WTC11 (cell line): ENCODE results near the gene GALNT17. TPM values are rescaled to one million over a fixed set of nuclear protein-coding genes. Genes with fewer than 3 reads are reported as not detected.

ENCODE experiments used
- ATAC-seq: fragments of 200-7000 bp; cut with Tn5 transposase; 2 replicates; pipeline ENCODE4 v1.10.0; 2021; ENCODE audit warnings: mild to moderate bottlenecking, moderate library complexity
- CTCF ChIA-PET: fragments of 300-600 bp; sonication (Branson Sonifier 250); formaldehyde crosslinking; loops from one replicate; lab custom pipeline; 2021; ENCODE audit warnings: antibody characterized with exemption; lab: Charles Lee
- POLR2A ChIA-PET: fragments of 350-600 bp; sonication (Branson Sonifier 250); formaldehyde crosslinking; loops from one replicate; lab custom pipeline; 2021; ENCODE audit warnings: antibody characterized with exemption; lab: Charles Lee
- DNase-seq: peaks from one replicate; pipeline ENCODE4 v3.0.0; 2021; ENCODE audit warnings: low spot score
- H3K27ac Mint-ChIP-seq: 2 replicates; pipeline ENCODE4 v1.8.0; 2021; ENCODE audit warnings: mixed read lengths
- H3K27me3 Mint-ChIP-seq: 2 replicates; pipeline ENCODE4 v1.8.0; 2021; ENCODE audit warnings: low read depth, mild to moderate bottlenecking, moderate library complexity, mixed read lengths
- H3K36me3 Mint-ChIP-seq: 2 replicates; pipeline ENCODE4 v1.8.0; 2021; ENCODE audit warnings: mixed read lengths
- H3K4me1 Mint-ChIP-seq: 2 replicates; pipeline ENCODE4 v1.8.0; 2022; ENCODE audit warnings: mixed read lengths
- H3K4me3 Mint-ChIP-seq: 2 replicates; pipeline ENCODE4 v1.8.0; 2021; ENCODE audit warnings: mild to moderate bottlenecking, moderate library complexity, mixed read lengths
- H3K9me3 Mint-ChIP-seq: 2 replicates; pipeline ENCODE4 v1.8.0; 2021; ENCODE audit warnings: mixed read lengths
- ATF2 ChIP-seq: sonication (generic); formaldehyde crosslinking; IDR thresholded peaks from 2 replicates; pipeline ENCODE4 v1.8.1; 2022; ENCODE audit warnings: low read depth, missing genetic modification reagents, borderline replicate concordance
- CREB1 ChIP-seq: sonication (generic); formaldehyde crosslinking; IDR thresholded peaks from 2 replicates; pipeline ENCODE4 v1.8.0; 2023; ENCODE audit warnings: mild to moderate bottlenecking, missing genetic modification reagents
- CTCF ChIP-seq: fragments of 200-600 bp; IDR thresholded peaks from 2 replicates; pipeline ENCODE4 v1.8.0; 2022; ENCODE audit warnings: antibody characterized with exemption
- FOXJ3 ChIP-seq: sonication (generic); formaldehyde crosslinking; IDR thresholded peaks from 2 replicates; pipeline ENCODE4 v1.9.0; 2021; ENCODE audit warnings: missing genetic modification reagents, mild to moderate bottlenecking, borderline replicate concordance
- GABPB1 ChIP-seq: sonication (generic); formaldehyde crosslinking; IDR thresholded peaks from 2 replicates; pipeline ENCODE4 v1.8.1; 2023; ENCODE audit warnings: mild to moderate bottlenecking, missing genetic modification reagents
- HMGA2 ChIP-seq: fragments of 250-450 bp; sonication (Bioruptor Pico); IDR thresholded peaks from 2 replicates; pipeline ENCODE4 v1.4.0; 2021; ENCODE audit warnings: mild to moderate bottlenecking, moderate library complexity
- HMGXB4 ChIP-seq: sonication (generic); formaldehyde crosslinking; IDR thresholded peaks from 2 replicates; pipeline ENCODE4 v1.8.1; 2023; ENCODE audit warnings: mild to moderate bottlenecking, moderate library complexity, missing genetic modification reagents
- KAT7 ChIP-seq: sonication (generic); formaldehyde crosslinking; IDR thresholded peaks from 2 replicates; pipeline ENCODE4 v1.8.1; 2023; ENCODE audit warnings: missing genetic modification reagents, mild to moderate bottlenecking, borderline replicate concordance
- MYBL2 ChIP-seq: sonication (generic); formaldehyde crosslinking; IDR thresholded peaks from 2 replicates; pipeline ENCODE4 v1.8.1; 2023; ENCODE audit warnings: mild to moderate bottlenecking, moderate library complexity, missing genetic modification reagents
- NFE2L1 ChIP-seq: sonication (generic); formaldehyde crosslinking; IDR thresholded peaks from 2 replicates; pipeline ENCODE4 v1.8.1; 2023; ENCODE audit warnings: missing genetic modification reagents
- PRDM15 ChIP-seq: sonication (generic); formaldehyde crosslinking; IDR thresholded peaks from 2 replicates; pipeline ENCODE4 v1.8.0; 2022; ENCODE audit warnings: missing genetic modification reagents
- RORB ChIP-seq: fragments of 250-450 bp; sonication (Bioruptor Pico); IDR thresholded peaks from 2 replicates; pipeline ENCODE4 v1.9.0; 2021; ENCODE audit warnings: mild to moderate bottlenecking
- SMAD4 ChIP-seq: sonication (generic); formaldehyde crosslinking; IDR thresholded peaks from 2 replicates; pipeline ENCODE4 v1.8.0; 2022; ENCODE audit warnings: mild to moderate bottlenecking, missing genetic modification reagents
- SP1 ChIP-seq: sonication (generic); formaldehyde crosslinking; conservative IDR thresholded peaks from 2 replicates; pipeline ENCODE4 v1.8.1; 2022; ENCODE audit warnings: missing genetic modification reagents
- TCF7 ChIP-seq: sonication (generic); formaldehyde crosslinking; IDR thresholded peaks from 2 replicates; pipeline ENCODE4 v1.8.0; 2022; ENCODE audit warnings: mild to moderate bottlenecking, low read depth, missing genetic modification reagents, moderate library complexity
- TP53 ChIP-seq: sonication (generic); formaldehyde crosslinking; IDR thresholded peaks from 2 replicates; pipeline ENCODE4 v1.8.1; 2023; ENCODE audit warnings: mild to moderate bottlenecking, missing genetic modification reagents
- USF2 ChIP-seq: sonication (generic); formaldehyde crosslinking; IDR thresholded peaks from 2 replicates; pipeline ENCODE4 v1.8.1; 2023; ENCODE audit warnings: mild to moderate bottlenecking, missing genetic modification reagents, moderate library complexity
- ZBTB21 ChIP-seq: sonication (generic); formaldehyde crosslinking; IDR thresholded peaks from 2 replicates; pipeline ENCODE4 v1.8.1; 2023; ENCODE audit warnings: mild to moderate bottlenecking, missing genetic modification reagents, borderline replicate concordance
- ZMAT4 ChIP-seq: fragments of 250-450 bp; sonication (Bioruptor Pico); IDR thresholded peaks from 2 replicates; pipeline ENCODE4 v1.9.0; 2021; ENCODE audit warnings: mild to moderate bottlenecking
- ZNF138 ChIP-seq: sonication (generic); formaldehyde crosslinking; conservative IDR thresholded peaks from 2 replicates; pipeline ENCODE4 v1.8.1; 2022; ENCODE audit warnings: mild to moderate bottlenecking, moderate library complexity, missing genetic modification reagents
- ZNF263 ChIP-seq: sonication (generic); formaldehyde crosslinking; IDR thresholded peaks from 2 replicates; pipeline ENCODE4 v1.8.1; 2022; ENCODE audit warnings: low read depth, mild to moderate bottlenecking, moderate library complexity, missing genetic modification reagents
- ZNF317 ChIP-seq: sonication (generic); formaldehyde crosslinking; IDR thresholded peaks from 2 replicates; pipeline ENCODE4 v1.8.1; 2023; ENCODE audit warnings: low read depth, mild to moderate bottlenecking, moderate library complexity, missing genetic modification reagents, borderline replicate concordance
- ZNF396 ChIP-seq: fragments of 250-450 bp; sonication (Bioruptor Pico); IDR thresholded peaks from 2 replicates; pipeline ENCODE4 v1.8.0; 2021; ENCODE audit warnings: mild to moderate bottlenecking, moderate library complexity, borderline replicate concordance
- ZNF671 ChIP-seq: fragments of 250-450 bp; sonication (Bioruptor Pico); IDR thresholded peaks from 2 replicates; pipeline ENCODE4 v1.8.0; 2021; ENCODE audit warnings: mild to moderate bottlenecking
- total RNA-seq: library from RNA; stranded (reverse); gene quantifications from 3 replicates; pipeline ENCODE4 v1.2.3, GENCODE V29; 2021

The GALNT17 gene
- total RNA-seq, 1 experiment from 2014 or later: 61.1 TPM

GRCh38 chr7:71555758-71556157 is 423.8 kb downstream of the GALNT17 start:
- H3K4me1 Mint-ChIP-seq: peaks cover 33% of the 10 kb centered on the region
- H3K4me3 Mint-ChIP-seq: no peak overlapping the region
- POLR2A ChIA-PET: no interaction called here
- TF ChIP-seq ZMAT4 (CRISPR knock-in tag): no peak
- TF ChIP-seq SMAD4: no peak
- TF ChIP-seq GABPB1: no peak
- no peak for TF ChIP-seq TCF7 (CRISPR knock-in tag)
- no peak for TF ChIP-seq PRDM15
- no peak for TF ChIP-seq HMGXB4
- no peak for TF ChIP-seq ZNF138 (CRISPR knock-in tag)
- TF ChIP-seq HMGA2 (CRISPR knock-in tag): no peak
- TF ChIP-seq SP1 (CRISPR knock-in tag): no peak
- TF ChIP-seq KAT7 (CRISPR knock-in tag): no peak
- H3K27me3 Mint-ChIP-seq: no peaks in the 10 kb centered on the region
- H3K27ac Mint-ChIP-seq: no peak overlapping the region
- H3K36me3 Mint-ChIP-seq: peaks cover 12% of the 10 kb centered on the region
- peaks cover 18% of the 10 kb centered on the region for H3K9me3 Mint-ChIP-seq
- DNase-seq (no peak), ATAC-seq (no peak)
- CTCF ChIA-PET: no interaction called here

- H3K4me3 Mint-ChIP-seq: no peak overlapping the region
- ATAC-seq (peak; percentile 77), DNase-seq (no peak)
- peaks cover 18% of the 10 kb centered on the region for H3K9me3 Mint-ChIP-seq
- ChIA-PET CTCF (interaction anchor here (1.2 to 2.1 kb wide), 2 partner anchors 174 to 193 kb away, joined by 3 to 7 read pairs; no protein-coding TSS in a partner anchor), POLR2A (interaction anchor here (0.5 kb wide), 1 partner anchor 424 kb away, joined by 4 read pairs; no protein-coding TSS in a partner anchor)
- H3K27ac Mint-ChIP-seq: peak overlapping the region; percentile 83
- no peaks in the 10 kb centered on the region for H3K27me3 Mint-ChIP-seq
- peaks cover 16% of the 10 kb centered on the region for H3K36me3 Mint-ChIP-seq
- H3K4me1 Mint-ChIP-seq: peaks cover 36% of the 10 kb centered on the region
- TF ChIP-seq TP53 (CRISPR knock-in tag) (no peak), ZBTB21 (CRISPR knock-in tag) (no peak), MYBL2 (no peak), ZNF263 (CRISPR knock-in tag) (no peak), ZNF138 (CRISPR knock-in tag) (no peak), ATF2 (CRISPR knock-in tag) (no peak), ZNF671 (CRISPR knock-in tag) (no peak), ZNF317 (CRISPR knock-in tag) (no peak), RORB (CRISPR knock-in tag) (no peak), FOXJ3 (CRISPR knock-in tag) (no peak), CREB1 (CRISPR knock-in tag) (no peak), NFE2L1 (CRISPR knock-in tag) (no peak), CTCF (no peak), ZNF396 (no peak), USF2 (CRISPR knock-in tag) (no peak)
These were observed 427.1 kb downstream of the GALNT17 start for GRCh38 chr7:71558806-71559613.
